ENCODE data around the gene EOLA1. TPM values are rescaled to one million over a fixed set of nuclear protein-coding genes. Genes with fewer than 3 reads are reported as not detected.
"Not testable (repeated sequence)": the region's sequence is repeated elsewhere in the genome, so short reads cannot be mapped to it uniquely, and the experiment has no call there.

The EOLA1 gene
- total RNA-seq, 1 donor from 2014 or later, result 17.8 TPM

DNA sequence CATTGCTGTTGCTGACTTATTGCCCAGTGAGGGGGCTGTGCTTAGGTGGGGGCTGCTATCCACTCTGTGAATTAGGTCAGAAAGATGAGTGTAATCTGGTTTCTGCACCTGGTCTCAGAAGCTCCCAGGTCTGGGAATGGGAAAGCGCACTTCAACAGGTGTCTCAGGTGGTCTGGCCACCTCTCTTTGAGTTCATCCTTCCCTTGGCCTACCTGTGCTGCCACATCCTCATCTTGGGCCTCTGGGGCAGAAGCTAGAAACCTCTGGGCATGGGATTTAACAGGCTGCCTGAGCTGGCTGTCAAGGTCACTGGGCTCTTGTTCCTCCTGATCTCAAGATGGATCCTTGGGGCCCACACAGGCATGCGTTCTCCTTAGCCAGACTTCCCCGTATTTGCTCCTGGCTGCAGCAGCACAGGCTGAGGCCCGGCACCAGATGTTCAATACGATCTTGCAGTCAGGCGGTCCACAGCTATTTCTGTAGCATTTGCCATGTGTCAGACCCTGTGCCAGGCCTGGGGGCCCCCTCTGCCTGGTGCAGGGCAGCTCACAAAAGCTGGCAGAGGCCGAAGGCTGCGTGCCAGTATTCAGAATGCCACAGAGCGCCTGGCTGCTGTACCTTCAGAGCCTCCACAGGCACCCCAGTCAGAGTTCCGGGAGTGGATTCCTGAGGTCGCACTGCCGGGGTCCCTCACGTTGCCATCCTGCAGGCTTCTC is 14.3 kb upstream of the EOLA1 start:
- not testable (repeated sequence) for DNase-seq (ENCODE audit: low spot score); H3K9me3 Mint-ChIP-seq (ENCODE audit: low read depth); H3K27me3 Mint-ChIP-seq (ENCODE audit: low read depth); H3K4me1 Mint-ChIP-seq (ENCODE audit: low read depth); H3K4me3 Mint-ChIP-seq (ENCODE audit: unreplicated experiment); H3K27ac Mint-ChIP-seq (ENCODE audit: unreplicated experiment); H3K36me3 Mint-ChIP-seq (ENCODE audit: low read depth)

DNA sequence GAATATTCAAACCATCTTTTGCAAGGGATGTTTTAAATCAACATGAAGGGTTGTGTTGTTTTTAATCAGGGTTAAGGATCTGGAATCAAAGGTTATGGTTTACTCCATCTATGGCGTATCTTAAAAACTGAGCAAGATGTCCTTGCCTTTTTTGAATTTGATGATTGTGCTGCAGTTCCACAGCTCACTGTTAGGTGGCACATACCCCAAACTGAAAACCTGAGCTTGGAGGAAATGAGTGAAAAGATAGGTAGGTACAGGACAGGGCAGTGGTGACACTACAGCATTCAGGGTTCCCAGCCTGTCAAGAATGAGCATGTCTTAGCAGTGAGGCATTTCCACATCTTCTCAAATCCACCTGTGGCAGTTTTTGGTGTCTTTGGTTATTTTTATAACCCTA is 13.1 kb upstream of the EOLA1 start:
- TF ChIP-seq, protein P1, sequence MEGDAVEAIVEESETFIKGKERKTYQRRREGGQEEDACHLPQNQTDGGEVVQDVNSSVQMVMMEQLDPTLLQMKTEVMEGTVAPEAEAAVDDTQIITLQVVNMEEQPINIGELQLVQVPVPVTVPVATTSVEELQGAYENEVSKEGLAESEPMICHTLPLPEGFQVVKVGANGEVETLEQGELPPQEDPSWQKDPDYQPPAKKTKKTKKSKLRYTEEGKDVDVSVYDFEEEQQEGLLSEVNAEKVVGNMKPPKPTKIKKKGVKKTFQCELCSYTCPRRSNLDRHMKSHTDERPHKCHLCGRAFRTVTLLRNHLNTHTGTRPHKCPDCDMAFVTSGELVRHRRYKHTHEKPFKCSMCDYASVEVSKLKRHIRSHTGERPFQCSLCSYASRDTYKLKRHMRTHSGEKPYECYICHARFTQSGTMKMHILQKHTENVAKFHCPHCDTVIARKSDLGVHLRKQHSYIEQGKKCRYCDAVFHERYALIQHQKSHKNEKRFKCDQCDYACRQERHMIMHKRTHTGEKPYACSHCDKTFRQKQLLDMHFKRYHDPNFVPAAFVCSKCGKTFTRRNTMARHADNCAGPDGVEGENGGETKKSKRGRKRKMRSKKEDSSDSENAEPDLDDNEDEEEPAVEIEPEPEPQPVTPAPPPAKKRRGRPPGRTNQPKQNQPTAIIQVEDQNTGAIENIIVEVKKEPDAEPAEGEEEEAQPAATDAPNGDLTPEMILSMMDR (IDR thresholded peaks at IDR 0.05), result peak; percentile 70
- Mint-ChIP-seq H3K4me3 (ENCODE audit: unreplicated experiment) (no peak overlapping the region), H3K4me1 (ENCODE audit: low read depth) (no peaks in the 10 kb centered on the region), H3K36me3 (ENCODE audit: low read depth) (peaks cover 2% of the 10 kb centered on the region), H3K27ac (ENCODE audit: unreplicated experiment) (no peak overlapping the region), H3K27me3 (ENCODE audit: low read depth) (no peaks in the 10 kb centered on the region), H3K9me3 (ENCODE audit: low read depth) (peaks cover 1% of the 10 kb centered on the region)
- no peak for DNase-seq (ENCODE audit: low spot score)

DNA sequence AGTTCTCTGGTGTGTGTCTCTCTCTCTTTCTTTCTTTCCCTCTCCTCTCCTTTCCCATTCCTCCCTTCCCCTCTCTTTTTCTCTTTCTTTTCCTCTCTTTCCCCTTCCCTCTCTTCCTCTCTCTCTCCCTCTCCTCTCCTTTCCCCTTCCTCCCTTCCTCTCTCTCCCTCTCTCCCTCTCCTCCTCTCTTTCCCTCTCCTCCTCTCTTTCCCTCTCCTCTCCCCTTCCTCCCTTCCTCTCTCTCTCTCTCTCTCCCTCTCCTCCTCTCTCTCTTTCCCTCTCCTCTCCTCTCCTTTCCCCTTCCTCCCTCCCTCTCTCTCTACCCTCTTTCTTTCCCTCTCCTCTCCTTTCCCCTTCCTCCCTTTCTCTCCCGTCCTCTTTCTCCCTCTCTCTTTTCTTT is 12.4 kb upstream of the EOLA1 start:
- no peaks in the 10 kb centered on the region for H3K9me3 Mint-ChIP-seq (ENCODE audit: low read depth)
- TF ChIP-seq, protein P1 (IDR thresholded peaks at IDR 0.05), result no peak
- H3K27ac Mint-ChIP-seq (ENCODE audit: unreplicated experiment), result no peak overlapping the region
- no peak for DNase-seq (ENCODE audit: low spot score)
- H3K4me3 Mint-ChIP-seq (ENCODE audit: unreplicated experiment), result no peak overlapping the region
- no peaks in the 10 kb centered on the region for H3K27me3 Mint-ChIP-seq (ENCODE audit: low read depth)
- peaks cover 2% of the 10 kb centered on the region for H3K36me3 Mint-ChIP-seq (ENCODE audit: low read depth)
- no peaks in the 10 kb centered on the region for H3K4me1 Mint-ChIP-seq (ENCODE audit: low read depth)

DNA sequence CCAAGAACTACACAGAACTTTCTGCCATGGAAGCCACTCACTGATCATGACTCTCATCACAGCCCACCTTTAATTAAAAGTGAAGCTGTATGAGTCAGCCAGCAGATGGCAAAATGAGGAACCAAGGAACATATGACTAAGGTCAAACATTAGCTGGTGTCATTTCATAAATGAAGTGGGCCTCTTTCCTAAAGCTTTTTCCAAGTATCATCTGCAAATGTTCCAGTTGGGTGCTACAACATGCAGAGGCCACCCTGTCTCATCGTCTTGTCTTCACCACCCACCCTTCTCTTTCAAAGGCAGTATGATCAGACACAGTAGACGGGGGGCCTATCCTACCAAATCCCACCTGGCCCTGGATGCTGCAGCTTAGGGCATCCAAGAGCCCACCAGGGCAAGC is 9.2 kb upstream of the EOLA1 start:
- TF ChIP-seq, protein P1 (IDR thresholded peaks at IDR 0.05), result no peak
- H3K36me3 Mint-ChIP-seq (ENCODE audit: low read depth), result peaks cover 5% of the 10 kb centered on the region
- DNase-seq (ENCODE audit: low spot score), result no peak
- H3K9me3 Mint-ChIP-seq (ENCODE audit: low read depth), result no peaks in the 10 kb centered on the region
- no peak overlapping the region for H3K27ac Mint-ChIP-seq (ENCODE audit: unreplicated experiment)
- no peaks in the 10 kb centered on the region for H3K4me1 Mint-ChIP-seq (ENCODE audit: low read depth)
- no peak overlapping the region for H3K4me3 Mint-ChIP-seq (ENCODE audit: unreplicated experiment)
- no peaks in the 10 kb centered on the region for H3K27me3 Mint-ChIP-seq (ENCODE audit: low read depth)

DNA sequence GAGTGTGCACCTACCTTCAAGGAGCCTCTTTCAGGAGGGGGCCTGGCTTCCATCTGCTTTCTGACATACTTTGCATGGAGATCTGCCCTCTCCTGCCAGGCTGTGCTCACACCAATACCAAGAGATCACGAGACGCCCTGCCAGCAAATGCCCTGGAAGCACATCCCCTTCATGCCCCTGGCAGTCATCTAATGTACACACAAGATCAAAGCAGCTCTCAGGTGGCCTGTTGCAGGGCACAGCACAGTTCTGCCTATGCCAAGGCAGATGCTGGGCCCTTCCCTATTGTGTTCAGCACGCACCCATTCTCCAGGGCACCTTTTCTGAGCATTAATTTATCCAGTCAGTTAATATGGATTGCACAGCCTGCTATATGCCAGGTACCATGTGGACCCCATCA is 7.9 kb upstream of the EOLA1 start:
- H3K4me1 Mint-ChIP-seq (ENCODE audit: low read depth); H3K36me3 Mint-ChIP-seq (ENCODE audit: low read depth); H3K27me3 Mint-ChIP-seq (ENCODE audit: low read depth); H3K9me3 Mint-ChIP-seq (ENCODE audit: low read depth); DNase-seq (ENCODE audit: low spot score); H3K27ac Mint-ChIP-seq (ENCODE audit: unreplicated experiment); H3K4me3 Mint-ChIP-seq (ENCODE audit: unreplicated experiment): not testable (repeated sequence)

DNA sequence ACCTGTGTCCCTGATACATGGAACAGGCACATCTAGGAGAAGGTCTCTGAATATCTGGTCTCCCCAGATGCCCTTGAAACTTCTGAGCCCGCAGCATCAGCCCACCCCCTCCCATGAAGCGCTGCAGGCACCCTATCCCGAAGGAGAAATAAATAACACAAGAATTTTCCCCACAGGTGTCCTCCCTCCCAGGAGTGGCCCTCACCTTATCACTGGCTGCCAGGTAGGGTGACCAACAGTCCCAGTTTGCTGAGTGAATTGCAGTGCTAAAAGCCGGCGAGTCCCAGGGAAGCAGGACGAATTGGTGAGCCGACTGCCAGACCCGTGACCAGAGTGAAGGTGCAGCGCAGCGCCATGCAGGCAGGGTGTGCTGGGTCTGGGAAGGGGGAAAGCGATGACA is 6.8 kb upstream of the EOLA1 start:
- not testable (repeated sequence) for DNase-seq (ENCODE audit: low spot score); H3K27ac Mint-ChIP-seq (ENCODE audit: unreplicated experiment); H3K36me3 Mint-ChIP-seq (ENCODE audit: low read depth); H3K27me3 Mint-ChIP-seq (ENCODE audit: low read depth); H3K9me3 Mint-ChIP-seq (ENCODE audit: low read depth); H3K4me3 Mint-ChIP-seq (ENCODE audit: unreplicated experiment); H3K4me1 Mint-ChIP-seq (ENCODE audit: low read depth)

DNA sequence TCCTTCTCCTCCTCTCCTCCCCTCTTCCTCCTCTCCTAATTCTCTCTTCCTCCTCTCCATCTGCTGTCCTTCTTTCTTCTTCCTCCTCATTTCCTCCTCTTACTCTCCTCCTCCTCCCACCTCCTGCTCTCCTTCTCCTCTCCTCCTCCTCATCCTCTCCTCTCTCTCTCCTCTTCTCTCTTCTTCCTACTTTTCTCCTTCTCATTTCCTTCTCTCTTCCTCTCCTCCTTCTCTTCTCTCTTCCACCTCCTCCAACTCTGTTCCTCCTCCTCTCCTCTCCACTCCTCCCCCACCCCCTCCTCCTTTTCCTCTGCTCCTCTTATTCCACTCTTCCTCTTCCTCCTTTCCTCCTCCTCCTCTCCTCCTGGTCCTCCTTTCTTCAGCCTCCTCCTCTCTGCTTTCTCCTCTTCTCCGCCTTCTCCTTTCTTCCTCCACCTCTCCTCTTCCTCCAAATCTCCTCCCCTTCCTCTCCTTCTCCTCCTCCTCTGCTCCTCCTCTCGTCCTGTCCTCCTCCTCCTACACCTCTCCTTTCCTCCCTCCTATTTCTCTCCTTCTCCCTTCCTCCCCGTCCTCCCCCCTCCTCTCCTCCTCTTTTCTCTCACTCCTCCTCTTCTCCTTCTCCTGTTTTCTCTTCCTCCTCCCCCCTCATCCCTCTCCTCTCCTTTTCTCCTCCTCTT is 5.7 kb upstream of the EOLA1 start:
- not testable (repeated sequence) for DNase-seq (ENCODE audit: low spot score); H3K27ac Mint-ChIP-seq (ENCODE audit: unreplicated experiment); H3K27me3 Mint-ChIP-seq (ENCODE audit: low read depth); H3K9me3 Mint-ChIP-seq (ENCODE audit: low read depth); H3K36me3 Mint-ChIP-seq (ENCODE audit: low read depth); H3K4me1 Mint-ChIP-seq (ENCODE audit: low read depth); H3K4me3 Mint-ChIP-seq (ENCODE audit: unreplicated experiment)

DNA sequence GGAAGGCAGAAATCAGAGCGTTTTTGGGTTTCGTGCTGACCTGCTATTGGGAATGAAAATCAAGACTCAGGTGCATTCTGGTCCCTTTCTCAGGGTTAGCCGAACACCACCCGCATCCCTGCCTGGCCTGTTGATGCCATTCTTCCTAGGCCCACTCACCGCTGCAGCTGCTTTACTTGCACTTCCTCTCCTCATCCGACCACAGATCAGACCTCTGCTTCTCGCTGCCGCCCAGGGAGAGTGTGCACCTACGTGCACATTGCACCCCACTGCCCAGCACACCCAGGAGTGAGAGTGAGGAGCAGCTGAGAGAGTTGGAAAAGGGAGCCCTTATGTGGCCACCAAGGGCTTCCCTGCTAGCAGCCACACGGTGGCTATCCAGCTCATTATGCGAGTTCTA is 3.3 kb upstream of the EOLA1 start:
- H3K27ac Mint-ChIP-seq (ENCODE audit: unreplicated experiment); H3K9me3 Mint-ChIP-seq (ENCODE audit: low read depth); H3K4me1 Mint-ChIP-seq (ENCODE audit: low read depth); H3K4me3 Mint-ChIP-seq (ENCODE audit: unreplicated experiment); H3K27me3 Mint-ChIP-seq (ENCODE audit: low read depth); H3K36me3 Mint-ChIP-seq (ENCODE audit: low read depth): not testable (repeated sequence)
- DNase-seq (ENCODE audit: low spot score), result peak; percentile 28
